ENCODE measurements around the gene PCDHGA3.
"Not testable (repeated sequence)": the region's sequence is repeated elsewhere in the genome, so short reads cannot be mapped to it uniquely, and the experiment has no call there.

The PCDHGA3 gene

DNA sequence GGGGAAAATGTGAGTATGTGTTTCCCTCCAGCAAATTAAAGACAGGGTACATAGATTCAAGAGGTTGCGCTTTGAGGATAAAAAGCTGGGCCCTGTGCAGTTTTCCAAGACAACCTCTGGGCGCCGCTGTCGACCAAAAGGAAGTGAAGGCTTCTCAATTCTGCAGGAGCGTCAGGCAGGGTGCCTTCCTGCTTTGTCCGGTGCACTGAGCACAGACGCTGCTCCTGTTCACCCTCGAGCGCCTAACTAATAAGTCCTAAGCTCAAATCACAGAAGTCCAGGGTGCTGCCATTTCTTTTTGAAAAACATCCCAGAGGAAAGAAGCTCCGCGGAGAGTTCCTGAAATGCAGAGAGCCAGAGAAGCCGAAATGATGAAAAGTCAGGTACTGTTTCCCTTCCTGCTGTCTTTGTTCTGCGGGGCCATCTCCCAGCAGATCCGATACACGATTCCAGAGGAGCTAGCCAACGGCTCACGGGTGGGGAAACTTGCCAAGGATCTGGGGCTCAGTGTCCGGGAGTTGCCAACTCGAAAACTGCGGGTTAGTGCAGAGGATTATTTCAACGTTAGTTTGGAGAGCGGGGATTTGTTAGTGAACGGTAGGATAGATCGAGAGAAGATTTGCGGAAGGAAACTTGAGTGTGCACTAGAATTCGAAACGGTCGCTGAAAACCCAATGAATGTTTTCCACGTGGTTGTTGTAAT is 6.4 kb downstream of the PCDHGA3 start, which contains the start of gene PCDHGB1:
TSS of gene PCDHGB1 (plus strand) at position 183 of the 703 bp plus-strand sequence. CDS start at position 345, 162 bp downstream.
- DNase-seq: peak; percentile 3

DNA sequence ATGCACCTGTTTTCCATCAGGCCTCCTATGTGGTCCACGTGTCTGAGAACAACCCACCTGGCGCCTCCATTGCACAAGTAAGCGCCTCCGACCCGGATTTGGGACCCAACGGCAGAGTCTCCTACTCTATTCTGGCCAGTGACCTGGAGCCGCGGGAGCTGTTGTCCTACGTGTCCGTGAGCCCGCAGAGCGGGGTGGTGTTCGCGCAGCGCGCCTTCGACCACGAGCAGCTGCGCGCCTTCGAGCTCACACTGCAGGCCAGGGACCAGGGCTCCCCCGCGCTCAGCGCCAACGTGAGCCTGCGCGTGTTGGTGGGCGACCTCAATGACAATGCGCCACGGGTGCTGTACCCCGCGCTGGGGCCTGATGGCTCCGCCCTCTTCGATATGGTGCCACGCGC is 8.0 kb downstream of the PCDHGA3 start:
- DNase-seq: no peak

DNA sequence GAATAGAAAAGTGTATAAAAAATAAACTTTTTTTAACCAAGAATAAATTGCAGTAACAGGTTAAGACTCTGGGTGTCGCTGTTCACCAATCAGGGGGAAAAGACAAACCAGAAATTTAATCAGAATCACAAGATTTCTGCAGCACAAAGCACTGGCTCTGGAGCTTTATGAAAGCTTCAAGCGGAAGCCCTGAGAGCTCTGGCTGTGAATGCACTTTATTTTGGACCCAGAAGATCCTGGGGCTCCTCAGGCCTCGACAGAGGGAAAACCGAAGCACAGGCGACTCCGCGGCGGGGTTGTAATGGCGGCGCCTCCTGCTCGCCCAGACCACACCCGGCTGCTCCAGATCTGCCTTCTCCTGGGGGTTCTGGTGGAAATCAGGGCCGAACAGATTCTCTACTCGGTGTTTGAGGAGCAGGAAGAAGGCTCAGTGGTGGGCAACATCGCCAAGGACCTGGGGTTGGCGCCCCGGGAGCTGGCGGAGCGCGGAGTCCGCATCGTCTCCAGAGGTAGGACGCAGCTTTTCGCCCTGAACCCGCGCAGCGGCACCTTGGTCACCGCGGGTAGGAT is 11.4 kb downstream of the PCDHGA3 start, which contains the start of gene PCDHGA4:
TSS of gene PCDHGA4 (plus strand) at position 122 of the 570 bp plus-strand sequence. CDS start at position 209, 87 bp downstream.
- DNase-seq: no peak

DNA sequence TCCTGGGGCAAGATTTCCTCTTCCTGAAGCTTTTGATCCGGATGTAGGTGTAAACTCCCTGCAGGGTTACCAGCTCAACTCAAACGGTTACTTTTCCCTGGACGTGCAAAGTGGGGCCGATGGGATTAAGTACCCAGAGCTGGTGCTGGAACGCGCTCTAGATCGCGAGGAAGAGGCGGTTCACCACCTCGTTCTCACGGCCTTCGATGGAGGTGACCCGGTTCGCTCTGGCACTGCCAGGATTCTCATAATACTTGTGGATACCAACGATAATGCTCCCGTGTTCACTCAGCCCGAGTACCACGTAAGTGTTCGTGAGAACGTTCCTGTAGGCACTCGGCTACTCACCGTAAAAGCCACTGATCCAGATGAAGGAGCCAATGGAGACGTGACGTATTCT is 12.0 kb downstream of the PCDHGA3 start:
- no peak for DNase-seq

DNA sequence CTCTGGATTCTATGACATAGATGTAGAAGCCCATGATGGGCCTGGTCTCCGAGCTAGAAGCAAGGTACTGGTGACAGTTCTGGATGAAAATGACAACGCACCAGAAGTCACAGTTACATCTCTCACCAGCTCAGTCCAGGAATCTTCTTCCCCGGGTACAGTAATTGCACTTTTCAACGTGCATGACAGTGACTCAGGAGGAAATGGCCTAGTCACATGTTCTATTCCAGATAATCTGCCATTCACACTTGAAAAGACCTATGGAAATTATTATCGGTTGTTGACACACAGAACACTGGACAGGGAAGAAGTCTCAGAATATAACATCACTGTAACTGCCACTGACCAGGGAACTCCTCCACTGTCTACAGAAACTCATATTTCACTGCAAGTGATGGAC is 12.5 kb downstream of the PCDHGA3 start:
- DNase-seq: no peak

DNA sequence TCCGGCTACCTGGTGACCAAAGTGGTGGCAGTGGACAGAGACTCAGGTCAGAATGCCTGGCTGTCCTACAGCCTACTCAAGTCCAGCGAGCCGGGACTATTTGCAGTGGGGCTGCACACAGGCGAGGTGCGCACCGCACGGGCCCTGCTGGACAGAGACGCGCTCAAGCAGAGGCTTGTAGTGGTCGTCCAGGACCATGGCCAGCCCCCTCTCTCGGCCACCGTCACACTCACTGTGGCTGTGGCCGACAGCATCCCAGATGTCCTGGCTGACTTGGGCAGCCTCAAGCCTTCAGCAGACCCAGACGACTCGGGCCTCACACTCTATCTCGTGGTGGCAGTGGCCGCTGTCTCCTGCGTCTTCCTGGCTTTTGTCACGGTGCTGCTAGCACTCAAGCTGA is 13.3 kb downstream of the PCDHGA3 start:
- no peak for DNase-seq

DNA sequence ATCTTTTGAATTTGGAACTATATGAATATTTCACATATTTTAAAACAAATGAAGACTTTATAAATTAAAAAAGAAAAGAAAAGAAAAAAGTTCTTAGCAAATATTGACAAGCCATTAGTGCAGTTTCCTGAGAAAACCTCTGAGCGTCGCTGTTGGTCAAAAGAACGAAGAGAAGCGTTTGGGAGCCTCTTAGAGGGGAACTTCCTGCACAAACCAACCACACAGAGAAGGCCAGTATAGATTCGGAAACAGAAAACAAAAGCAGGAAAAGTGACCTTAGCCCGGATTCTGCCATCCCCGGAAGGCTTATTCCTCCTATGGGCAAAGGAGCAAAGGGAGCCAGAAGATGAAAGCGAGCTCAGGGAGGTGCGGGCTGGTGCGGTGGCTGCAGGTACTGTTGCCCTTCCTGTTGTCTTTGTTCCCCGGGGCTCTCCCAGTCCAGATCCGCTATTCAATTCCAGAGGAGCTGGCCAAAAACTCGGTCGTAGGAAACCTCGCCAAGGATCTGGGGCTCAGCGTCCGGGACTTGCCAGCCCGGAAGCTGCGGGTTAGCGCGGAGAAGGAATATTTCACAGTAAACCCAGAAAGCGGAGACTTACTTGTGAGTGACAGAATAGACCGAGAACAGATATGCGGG is 16.3 kb downstream of the PCDHGA3 start, which contains the start of gene PCDHGB2:
TSS of gene PCDHGB2 (plus strand) at position 205 of the 637 bp plus-strand sequence. CDS start at position 347, 142 bp downstream.
- DNase-seq: no peak

DNA sequence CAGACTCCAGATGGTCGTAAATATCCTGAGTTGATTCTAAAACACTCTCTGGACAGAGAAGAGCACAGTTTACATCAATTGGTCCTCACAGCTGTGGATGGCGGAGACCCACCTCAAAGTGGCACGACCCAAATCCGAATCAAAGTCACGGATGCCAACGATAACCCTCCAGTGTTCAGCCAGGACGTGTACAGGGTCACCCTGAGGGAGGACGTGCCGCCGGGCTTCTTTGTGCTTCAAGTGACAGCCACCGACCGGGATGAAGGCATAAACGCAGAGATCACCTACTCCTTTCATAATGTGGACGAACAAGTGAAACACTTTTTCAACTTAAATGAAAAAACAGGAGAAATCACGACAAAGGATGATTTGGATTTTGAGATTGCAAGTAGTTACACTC is 17.1 kb downstream of the PCDHGA3 start:
- DNase-seq: no peak

DNA sequence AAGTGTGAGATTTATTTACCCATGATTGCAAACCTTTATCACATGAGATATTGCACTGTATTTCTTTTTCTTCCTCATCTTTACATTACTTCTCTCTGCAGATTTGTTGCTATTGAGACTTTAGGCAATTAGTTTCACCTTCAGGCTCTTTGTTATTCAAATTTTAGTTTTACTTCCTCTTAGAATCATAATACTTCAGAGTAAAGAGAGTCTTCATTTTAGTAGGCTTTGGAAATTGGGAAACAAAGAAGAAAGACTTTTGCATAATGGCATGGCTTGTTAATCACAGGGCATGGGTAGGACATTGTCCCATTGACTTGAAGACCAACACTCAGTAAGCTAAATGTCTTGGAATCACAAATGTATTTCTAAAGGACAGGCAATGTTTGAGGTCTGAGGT is 19.1 kb downstream of the PCDHGA3 start:
- DNase-seq: no peak

DNA sequence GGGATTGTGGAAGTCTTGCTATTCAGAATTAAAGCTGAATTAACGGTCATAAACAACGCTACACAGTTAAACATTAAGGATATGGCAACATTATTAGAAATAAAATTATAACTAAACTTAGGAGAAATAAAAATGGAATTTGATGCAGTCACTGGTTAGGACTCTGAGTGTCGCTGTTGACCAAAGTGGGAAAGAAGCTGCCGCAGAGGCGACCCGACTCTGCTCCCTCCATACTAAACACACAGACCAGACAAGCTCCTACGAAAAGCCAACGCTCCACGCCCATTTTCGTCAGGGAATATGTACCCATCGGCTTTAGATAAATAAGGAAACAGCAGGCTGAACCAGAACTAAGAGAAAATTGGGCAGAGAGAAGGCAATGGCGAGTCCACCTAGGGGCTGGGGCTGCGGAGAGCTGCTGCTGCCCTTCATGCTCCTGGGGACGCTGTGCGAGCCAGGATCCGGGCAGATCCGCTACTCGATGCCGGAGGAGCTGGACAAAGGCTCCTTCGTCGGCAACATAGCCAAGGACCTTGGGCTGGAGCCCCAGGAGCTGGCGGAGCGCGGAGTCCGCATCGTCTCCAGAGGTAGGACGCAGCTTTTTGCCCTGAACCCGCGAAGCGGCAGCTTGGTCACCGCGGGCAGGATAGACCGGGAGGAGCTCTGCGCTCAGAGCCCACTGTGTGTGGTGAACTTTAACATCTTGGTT is 20.5 kb downstream of the PCDHGA3 start, which contains the start of gene PCDHGA5:
TSS of gene PCDHGA5 (plus strand) at position 211 of the 709 bp plus-strand sequence. CDS start at position 380, 169 bp downstream.
- DNase-seq: no peak

DNA sequence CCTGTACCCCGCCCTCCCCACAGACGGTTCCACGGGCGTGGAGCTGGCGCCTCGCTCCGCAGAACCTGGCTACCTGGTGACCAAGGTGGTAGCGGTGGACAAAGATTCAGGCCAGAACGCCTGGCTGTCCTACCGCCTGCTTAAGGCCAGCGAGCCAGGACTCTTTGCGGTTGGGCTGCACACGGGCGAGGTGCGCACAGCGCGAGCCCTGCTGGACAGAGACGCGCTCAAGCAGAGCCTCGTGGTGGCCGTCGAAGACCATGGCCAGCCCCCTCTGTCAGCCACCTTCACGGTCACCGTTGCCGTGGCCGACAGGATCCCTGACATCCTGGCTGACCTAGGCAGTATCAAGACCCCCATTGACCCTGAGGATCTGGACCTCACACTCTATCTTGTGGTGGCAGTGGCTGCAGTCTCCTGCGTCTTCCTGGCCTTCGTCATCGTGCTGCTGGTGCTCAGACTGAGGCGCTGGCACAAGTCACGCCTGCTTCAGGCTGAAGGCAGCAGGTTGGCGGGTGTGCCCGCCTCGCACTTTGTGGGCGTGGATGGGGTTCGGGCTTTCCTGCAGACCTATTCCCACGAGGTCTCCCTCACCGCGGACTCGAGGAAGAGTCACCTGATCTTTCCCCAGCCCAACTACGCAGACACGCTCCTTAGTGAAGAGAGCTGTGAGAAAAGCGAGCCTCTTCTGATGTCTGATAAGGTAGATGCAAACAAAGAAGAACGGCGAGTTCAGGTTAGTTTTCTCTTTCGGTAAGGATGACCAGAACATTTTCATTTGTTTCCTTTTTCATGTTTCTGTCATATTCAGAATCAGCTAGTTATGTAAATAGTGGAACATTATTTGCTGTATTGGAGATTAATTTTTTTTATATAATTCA is 22.6 kb downstream of the PCDHGA3 start:
- DNase-seq: no peak

DNA sequence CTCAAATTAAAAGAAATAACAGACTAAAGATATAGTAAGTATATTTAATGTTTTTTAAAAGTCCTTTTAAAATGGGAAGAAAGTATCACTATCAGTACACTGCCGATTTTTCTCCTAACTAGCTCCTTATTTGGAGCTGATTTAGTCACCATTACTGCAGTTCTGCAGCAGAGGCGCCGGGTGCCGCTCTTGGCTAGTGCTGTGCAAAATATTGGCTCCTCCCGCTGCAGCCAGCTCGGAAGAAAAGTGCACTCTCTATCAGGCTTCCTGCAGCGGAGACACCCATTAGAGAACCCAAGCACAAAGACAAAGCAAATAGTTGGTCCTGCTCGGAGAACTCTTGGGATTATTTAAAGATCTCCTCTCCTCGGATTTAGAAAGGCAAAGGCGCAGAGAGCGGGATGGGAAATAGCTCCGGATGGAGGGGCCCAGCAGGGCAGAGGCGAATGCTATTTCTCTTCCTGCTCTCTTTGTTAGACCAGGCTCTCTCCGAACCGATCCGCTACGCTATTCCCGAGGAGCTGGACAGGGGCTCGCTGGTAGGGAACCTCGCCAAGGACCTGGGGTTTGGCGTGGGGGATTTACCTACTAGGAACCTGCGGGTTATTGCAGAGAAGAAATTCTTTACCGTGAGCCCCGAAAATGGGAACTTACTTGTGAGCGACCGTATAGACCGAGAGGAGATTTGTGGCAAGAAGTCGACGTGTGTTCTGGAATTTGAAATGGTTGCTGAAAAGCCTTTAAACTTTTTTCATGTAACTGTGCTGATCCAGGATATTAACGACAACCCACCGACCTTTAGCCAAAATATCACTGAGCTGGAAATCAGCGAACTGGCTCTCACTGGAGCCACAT is 26.6 kb downstream of the PCDHGA3 start, which contains the start of gene PCDHGB3:
TSS of gene PCDHGB3 (plus strand) at position 249 of the 855 bp plus-strand sequence. CDS start at position 402, 153 bp downstream.
- DNase-seq: no peak

DNA sequence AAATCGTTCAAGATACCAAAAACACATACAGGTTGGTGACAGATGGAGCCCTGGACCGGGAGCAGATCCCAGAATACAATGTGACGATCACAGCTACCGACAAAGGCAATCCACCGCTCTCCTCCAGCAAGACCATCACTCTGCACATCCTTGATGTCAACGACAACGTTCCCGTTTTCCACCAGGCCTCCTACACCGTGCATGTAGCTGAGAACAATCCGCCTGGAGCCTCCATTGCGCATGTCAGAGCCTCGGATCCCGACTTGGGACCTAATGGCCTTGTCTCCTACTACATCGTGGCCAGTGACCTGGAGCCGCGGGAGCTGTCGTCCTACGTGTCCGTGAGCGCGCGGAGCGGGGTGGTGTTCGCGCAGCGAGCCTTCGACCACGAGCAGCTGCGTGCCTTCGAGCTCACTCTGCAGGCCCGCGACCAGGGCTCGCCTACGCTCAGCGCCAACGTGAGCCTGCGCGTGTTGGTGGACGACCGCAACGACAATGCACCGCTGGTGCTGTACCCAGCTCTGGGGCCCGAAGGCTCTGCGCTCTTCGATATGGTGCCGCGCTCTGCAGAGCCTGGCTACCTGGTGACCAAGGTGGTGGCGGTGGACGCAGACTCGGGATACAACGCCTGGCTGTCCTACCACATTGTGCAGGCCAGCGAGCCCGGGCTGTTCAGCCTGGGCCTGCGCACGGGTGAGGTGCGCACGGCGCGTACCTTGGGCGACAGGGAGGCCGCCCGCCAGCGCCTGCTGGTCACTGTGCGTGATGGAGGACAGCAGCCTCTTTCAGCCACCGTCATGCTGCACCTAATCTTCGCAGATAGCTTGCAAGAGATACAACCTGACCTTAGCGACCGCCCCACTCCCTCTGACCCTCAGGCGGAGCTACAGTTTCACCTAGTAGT is 28.2 kb downstream of the PCDHGA3 start:
- DNase-seq: no peak

DNA sequence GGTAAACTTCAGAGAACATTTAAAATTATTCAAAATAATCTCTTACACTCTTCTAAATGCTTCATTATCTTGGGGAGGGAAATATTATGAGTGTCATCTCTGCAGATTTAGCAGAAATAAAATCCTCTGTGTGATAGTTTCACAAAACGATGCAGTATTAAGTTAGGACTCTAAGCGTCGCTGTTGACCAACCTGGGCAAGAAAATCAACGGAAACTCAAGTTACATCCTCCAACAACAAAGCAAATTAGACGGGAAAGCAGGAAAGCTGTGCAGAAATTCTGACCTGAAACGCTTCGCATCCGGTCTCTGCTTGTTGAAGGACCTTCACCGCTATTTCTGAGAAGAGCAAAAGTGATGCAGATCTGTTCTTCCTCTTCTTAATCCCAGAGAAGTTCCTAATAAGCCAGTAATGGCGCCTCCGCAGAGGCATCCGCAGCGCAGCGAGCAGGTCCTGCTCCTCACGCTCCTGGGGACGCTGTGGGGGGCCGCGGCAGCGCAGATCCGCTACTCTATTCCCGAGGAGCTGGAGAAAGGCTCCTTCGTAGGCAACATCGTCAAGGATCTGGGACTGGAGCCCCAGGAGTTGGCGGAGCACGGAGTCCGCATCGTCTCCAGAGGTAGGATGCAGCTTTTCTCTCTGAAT is 30.2 kb downstream of the PCDHGA3 start, which contains the start of gene PCDHGA6:
TSS of gene PCDHGA6 (plus strand) at position 219 of the 645 bp plus-strand sequence. CDS start at position 412, 193 bp downstream.
- DNase-seq: no peak

DNA sequence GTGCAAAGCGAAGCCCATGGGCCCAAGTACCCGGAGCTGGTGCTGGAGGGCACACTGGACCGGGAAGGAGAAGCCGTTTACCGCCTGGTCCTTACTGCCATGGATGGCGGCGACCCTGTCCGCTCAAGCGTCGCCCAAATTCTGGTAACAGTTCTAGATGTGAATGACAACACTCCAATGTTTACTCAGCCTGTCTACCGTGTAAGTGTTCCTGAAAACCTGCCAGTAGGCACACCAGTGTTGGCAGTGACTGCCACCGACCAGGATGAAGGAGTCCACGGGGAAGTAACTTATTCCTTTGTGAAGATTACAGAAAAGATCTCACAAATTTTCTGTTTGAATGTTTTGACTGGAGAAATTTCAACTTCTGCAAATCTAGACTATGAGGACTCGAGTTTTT is 31.0 kb downstream of the PCDHGA3 start:
- no peak for DNase-seq

DNA sequence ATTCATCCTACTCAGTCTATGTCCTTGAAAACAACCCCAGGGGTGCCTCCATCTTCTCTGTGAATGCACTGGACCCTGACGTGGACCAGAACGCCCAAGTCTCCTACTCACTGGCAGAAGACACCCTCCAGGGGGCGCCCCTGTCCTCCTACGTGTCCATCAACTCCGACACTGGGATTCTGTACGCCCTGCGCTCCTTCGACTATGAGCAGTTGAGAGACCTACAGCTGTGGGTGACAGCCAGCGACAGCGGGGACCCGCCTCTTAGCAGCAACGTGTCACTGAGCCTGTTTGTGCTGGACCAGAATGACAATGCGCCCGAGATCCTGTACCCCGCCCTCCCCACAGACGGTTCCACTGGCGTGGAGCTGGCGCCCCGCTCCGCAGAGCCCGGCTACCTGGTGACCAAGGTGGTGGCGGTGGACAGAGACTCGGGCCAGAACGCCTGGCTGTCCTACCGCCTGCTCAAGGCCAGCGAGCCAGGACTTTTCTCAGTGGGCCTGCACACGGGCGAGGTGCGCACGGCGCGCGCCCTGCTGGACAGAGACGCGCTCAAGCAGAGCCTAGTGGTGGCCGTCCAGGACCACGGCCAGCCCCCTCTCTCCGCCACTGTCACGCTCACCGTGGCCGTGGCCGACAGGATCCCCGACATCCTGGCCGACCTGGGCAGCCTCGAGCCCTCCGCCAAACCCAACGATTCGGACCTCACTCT is 32.0 kb downstream of the PCDHGA3 start:
- DNase-seq: not testable (repeated sequence)

DNA sequence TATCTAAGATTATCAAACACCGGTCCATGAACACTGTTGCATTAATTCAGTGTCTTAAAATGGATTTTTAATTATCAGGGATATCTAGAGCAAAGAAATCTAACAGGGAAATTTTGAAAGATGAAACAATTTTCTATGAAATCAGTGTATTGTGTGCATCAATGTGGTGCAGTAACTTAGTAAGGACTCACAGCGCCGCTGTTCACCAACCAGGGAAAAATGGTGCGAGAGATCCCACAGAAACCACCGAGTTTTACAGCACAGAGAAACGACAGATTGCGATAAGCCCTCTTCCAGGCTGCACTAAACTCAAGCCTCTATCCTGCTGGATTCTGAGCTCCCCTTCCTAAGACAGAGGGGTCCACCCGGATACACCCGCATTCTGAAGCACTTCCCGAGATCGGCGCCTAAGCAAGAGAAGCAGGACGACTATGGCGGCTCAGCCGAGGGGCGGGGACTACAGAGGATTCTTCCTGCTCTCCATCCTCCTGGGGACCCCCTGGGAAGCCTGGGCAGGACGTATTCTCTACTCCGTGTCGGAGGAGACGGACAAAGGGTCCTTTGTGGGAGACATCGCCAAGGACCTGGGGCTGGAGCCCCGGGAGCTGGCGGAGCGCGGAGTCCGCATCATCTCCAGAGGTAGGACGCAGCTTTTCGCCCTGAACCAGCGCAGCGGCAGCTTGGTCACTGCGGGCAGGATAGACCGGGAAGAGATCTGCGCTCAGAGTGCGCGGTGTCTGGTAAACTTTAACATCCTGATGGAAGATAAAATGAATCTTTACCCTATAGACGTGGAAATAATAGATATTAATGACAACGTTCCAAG is 39.1 kb downstream of the PCDHGA3 start, which contains the start of gene PCDHGA7:
TSS of gene PCDHGA7 (plus strand) at position 274 of the 826 bp plus-strand sequence. CDS start at position 432, 158 bp downstream.
- no peak for DNase-seq
